OCI-M2 (cell line): ENCODE results near the gene IRAK4.

Source experiments
- DNase-seq: peaks from one replicate; lab custom pipeline; 2025; ENCODE audit not compliant: unreplicated experiment; lab: John Stamatoyannopoulos, UW

IRAK4 gene

GRCh38 chr12:43764528-43764927 is 5.8 kb downstream of the IRAK4 start:
- DNase-seq: no peak

- DNase-seq: no peak
These were observed 7.5 kb downstream of the IRAK4 start for GRCh38 chr12:43766291-43766690.

- DNase-seq: no peak
These were observed 17.7 kb downstream of the IRAK4 start for GRCh38 chr12:43776498-43776897.

GRCh38 chr12:43786899-43787693 is 28.3 kb downstream of the IRAK4 start:
- no peak for DNase-seq

- no peak for DNase-seq
These were observed 31.2 kb downstream of the IRAK4 start for GRCh38 chr12:43789941-43790340.

DNA sequence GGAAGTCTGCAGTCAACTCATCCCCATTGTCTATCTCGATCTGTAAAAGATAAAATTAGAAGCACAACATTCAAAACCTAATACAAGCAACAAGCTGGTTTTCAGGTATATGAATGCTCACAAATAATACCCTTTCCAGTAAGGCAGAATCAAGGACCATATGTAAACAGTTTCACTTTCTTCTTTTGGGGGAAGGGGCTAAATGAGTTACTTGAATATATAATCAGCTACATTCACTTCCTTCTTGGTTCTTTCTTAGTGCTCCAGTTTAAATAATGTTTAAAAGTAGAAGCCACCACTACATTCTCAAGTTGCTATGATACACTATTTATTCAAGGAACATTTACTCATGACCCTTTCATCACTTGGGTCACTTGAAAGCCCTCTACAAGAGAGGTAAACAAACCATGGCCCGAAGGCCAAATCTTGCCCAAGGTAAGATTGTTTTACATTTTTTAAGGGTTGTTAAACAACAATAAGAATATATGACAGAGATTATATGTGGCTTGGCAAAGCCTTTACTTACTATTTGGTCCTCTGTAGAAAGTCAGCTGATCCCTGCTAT is 37.0 kb downstream of the IRAK4 start:
- no peak for DNase-seq

DNA sequence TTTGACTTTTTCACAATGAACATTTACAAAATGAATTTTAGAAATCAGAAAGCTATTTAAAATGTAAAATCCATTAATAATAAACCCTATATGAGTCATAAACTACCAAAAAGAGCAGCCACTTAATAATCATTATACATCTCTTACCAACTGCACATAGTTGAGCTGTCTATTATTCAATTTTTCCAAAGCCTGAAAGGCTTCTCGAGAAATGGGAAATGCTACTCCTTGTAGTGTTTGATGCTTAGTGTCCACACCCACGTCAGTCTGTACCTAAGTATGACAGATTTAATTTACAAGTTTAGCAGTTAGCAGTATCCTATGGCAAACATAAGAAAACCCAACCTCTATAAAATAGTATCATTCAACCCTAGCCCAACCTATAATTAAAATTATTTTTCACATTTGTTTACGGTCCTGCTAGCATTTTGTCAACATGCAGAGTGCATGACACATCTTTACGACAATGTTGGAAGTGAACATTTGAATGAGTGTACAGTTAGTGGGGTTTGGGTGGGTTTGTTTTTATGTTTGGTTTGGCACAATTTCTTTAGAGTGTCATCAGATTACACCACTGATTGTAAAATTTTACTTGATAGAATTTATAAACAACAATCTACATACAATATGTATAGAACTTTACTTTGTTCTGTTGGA is 38.9 kb downstream of the IRAK4 start:
- DNase-seq: no peak

DNA sequence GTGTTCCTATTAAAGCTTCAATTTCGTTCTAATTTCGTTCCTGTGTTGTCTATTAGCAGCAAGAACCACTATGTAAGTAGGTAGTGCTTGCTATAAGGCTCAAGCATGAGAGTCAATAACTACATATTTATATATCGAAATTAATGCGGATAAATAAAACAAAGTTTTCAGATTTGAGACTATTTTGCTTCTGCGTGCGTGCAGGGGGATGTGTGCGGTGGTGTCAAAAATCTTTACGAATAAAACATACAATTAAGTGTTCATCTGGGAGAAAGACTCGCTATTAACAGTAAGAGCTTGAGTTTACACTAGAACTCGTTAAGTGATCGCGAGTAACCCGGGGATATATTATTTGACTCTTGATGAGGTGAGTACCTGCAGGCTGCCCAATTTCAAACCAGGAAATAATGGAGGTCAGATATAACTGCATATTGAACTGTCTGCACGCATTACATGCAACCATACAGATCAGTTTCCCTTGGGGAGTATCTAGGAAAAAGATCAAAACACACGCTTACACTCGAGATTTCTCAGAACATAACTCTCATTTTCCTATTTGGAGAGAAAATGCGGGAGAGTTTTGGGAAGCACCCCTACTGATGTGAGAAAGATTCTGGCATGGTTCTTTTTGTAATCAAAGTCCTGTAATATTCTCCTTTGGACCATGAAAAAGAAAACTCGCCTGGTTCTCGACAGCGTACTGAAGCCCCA is 46.6 kb downstream of the IRAK4 start:
- no peak for DNase-seq

DNA sequence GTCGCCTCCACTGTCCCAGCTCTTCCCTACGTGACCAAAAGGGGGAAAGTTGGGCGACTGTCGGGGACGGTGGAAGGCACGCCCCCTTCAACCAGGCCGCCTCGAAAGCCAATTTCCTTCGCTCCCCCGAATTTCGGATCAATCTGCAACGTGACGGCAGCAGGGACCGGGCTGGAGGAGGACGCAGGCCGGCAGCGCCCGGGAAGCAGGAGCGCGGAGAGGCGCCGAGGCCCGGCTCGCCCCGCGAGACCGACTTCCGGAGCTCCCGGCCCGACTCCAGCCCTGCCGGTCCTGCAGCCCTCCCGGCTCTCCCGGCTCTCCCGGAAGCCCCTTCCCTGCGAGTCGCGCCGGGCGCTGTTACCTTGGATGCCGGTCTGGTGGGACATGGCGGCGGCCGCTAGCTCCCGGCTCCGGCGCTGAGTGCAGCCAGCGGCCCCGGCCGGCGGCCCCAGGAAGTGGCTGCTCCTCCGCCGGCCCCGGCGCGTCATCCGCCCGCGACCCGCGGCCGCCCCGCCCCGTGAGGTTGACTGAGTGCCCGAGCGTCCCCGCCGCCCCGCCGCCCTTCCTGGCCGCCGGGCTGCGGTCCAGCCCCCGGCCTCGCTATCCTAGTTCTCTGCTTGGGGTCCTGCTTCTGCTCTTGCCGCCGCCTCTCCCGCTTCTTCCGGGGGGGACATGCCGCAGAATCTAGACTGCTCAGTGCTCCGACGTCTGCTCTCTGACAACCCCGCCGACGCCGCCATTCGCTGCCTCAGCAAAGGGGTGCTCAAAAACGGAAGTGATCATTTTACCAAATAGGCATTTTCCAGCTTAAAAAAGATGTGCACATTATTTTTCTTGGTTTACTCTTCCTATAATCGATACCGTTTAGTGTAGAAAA is 47.3 kb downstream of the IRAK4 start, which contains the start of gene TWF1:
TSS of gene TWF1 (minus strand) at position 458 of the 877 bp plus-strand sequence. CDS start at position 386, 72 bp downstream.
- DNase-seq: no peak

DNA sequence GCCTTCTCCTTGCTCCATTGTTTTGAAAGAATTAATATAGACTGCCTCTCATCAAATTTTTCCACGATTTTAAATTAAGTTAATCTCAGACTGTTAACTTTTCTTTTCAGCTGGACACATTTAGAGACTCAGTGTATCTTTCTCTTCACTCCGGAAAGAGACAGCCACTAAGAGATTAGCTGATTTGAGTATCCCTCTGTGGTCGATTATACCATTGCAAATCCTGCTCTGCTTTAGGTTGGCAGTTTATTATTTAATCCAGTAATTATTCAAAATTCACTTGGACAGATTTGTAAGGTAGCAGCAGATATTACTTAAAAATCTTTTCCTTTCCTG is 48.0 kb downstream of the IRAK4 start:
- no peak for DNase-seq

- no peak for DNase-seq
These were observed 48.6 kb downstream of the IRAK4 start for GRCh38 chr12:43807386-43807785.

DNA sequence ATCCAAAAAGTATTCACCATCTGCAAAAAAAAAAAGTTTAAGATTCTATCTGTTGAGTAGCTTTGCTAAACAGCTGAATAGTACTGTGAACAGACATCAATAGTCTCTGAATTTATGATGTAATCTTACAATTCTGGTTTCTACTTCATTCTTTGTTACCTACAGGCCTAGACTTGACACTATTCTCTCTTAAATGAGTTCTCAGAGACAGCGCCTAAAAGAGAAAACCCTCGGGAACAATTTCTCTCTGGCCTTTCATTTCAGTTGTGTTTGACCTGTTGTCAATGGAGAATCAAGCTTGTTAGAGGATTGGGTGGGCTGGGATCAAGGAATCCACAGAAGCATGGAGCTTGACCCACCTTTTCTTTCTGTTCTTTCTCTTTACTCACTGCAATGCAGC is 53.3 kb downstream of the IRAK4 start:
- no peak for DNase-seq

- no peak for DNase-seq
These were observed 54.2 kb downstream of the IRAK4 start for GRCh38 chr12:43812926-43813325.

DNA sequence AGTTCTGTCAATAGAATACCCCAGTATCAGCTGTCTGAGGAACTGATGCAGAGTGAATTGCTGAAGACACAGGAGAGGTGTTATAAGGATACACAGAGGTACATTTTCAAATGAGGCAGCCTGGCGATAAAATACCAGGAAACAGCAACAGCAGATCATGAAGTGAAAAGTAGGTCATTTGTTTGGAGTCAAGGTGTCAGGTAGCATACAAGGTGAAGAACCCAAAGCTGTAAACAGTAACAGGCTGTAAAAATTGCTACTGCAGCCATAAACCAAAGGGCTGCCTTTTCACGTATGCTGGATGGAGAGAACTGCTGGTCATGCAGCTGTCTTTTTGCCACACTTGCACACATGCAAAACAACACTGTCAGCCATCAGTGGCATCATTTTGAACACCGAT is 56.7 kb downstream of the IRAK4 start:
- DNase-seq: no peak

DNA sequence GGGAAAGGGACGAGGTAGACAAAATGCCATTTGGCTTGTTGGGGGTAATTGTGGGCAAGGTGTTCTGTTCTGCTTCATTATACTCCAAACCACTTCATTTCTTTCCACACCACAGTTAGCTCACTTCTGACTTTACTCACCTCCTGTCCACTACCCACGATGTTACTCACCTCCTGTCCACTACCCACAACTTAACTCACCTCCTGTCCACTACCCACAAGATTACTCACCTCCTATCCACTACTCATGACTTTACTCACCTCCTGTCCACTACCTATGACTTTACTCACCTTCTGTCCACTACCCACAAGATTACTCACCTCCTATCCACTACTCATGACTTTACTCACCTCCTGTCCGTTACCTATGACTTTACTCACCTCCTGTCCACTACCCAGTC is 57.4 kb downstream of the IRAK4 start:
- no peak for DNase-seq

GRCh38 chr12:43824207-43824775 is 65.5 kb downstream of the IRAK4 start:
- no peak for DNase-seq

- DNase-seq: no peak
These were observed 67.9 kb downstream of the IRAK4 start for GRCh38 chr12:43826681-43827080.

- DNase-seq: no peak
These were observed 68.3 kb downstream of the IRAK4 start for GRCh38 chr12:43827093-43827492.

DNA sequence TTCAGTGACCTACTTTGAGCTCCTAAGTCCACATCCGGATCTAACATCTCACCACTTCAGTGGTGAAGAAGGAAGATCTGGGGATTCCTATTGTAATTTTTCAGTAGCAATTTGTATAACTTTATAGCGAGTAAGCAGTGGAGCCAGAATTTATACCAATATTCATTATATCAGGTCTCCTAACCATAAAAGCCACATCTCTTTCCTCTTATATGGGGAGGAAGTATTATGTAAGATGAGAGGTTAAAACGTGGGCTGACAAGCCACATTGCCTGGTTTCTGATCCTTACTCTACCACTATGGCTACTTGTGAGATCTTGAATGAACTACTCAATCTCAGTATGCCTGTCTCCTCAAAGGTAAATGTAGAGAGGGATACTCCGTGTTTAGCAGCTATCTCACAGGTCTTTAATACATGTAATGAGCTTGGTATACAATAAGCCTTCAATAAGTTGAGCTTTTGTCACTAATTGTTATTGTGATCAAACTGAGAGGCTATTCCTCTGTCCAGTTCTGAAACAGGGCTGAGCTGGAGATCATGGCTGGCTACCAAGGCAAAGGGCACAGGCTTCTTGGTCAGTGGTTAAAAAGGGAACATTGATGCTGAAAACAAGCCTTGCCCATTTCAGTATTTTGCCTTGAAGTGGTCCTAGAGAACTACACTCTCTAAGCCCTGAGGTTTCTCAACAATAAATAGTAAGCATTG is 73.9 kb downstream of the IRAK4 start:
- DNase-seq: no peak

DNA sequence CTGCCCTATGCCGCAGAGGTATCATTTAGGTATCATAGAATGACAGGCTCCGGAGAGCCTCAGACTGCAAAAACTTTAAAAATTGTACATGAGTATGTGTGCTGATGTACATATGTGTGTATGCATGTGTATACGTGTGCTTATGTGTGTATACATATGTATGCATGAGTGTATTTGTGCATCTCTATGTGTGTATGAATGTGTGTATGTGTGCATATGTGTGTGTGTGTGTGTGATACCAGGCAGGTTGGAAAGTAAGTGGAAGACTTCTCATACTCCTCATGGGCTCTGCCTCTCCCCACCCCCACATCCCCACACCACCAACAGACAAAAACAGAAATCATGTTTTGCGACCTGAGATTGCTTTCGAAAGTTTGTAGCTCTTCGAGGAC is 76.5 kb downstream of the IRAK4 start:
- no peak for DNase-seq
